NCI-H2227 (cell line): ENCODE data around the gene TENM4.
A peak's percentile ranks its signal among the peaks of the same experiment; 100 is the strongest.

Experiments
- DNase-seq: peaks from one replicate; lab custom pipeline; 2025; ENCODE audit not compliant: unreplicated experiment; lab: John Stamatoyannopoulos, UW

TENM4 gene

GRCh38 chr11:78801161-78801884, 639.5 kb downstream of the TENM4 start:
- no peak for DNase-seq

- no peak for DNase-seq
These were observed 640.1 kb downstream of the TENM4 start for GRCh38 chr11:78800756-78801155.

- no peak for DNase-seq
These were observed 640.6 kb downstream of the TENM4 start for GRCh38 chr11:78800096-78800690.

- peak; percentile 51 for DNase-seq
These were observed 642.2 kb downstream of the TENM4 start for GRCh38 chr11:78798663-78799062.

- DNase-seq, result no peak
These were observed 643.3 kb downstream of the TENM4 start for GRCh38 chr11:78797559-78797958.

GRCh38 chr11:78796956-78797355, 643.9 kb downstream of the TENM4 start:
- no peak for DNase-seq

GRCh38 chr11:78795621-78796261, 645.1 kb downstream of the TENM4 start:
- DNase-seq, result no peak

GRCh38 chr11:78791964-78792363, 648.9 kb downstream of the TENM4 start:
- DNase-seq, result no peak

GRCh38 chr11:78791254-78791653, 649.6 kb downstream of the TENM4 start:
- DNase-seq, result no peak

- no peak for DNase-seq
These were observed 650.0 kb downstream of the TENM4 start for GRCh38 chr11:78790784-78791183.

- DNase-seq, result no peak
These were observed 651.5 kb downstream of the TENM4 start for GRCh38 chr11:78789375-78789774.

- DNase-seq, result no peak
These were observed 652.3 kb downstream of the TENM4 start for GRCh38 chr11:78788533-78788932.

GRCh38 chr11:78787696-78788095, 653.1 kb downstream of the TENM4 start:
- DNase-seq, result no peak

- DNase-seq, result no peak
These were observed 654.1 kb downstream of the TENM4 start for GRCh38 chr11:78786746-78787145.

GRCh38 chr11:78786086-78786485, 654.7 kb downstream of the TENM4 start:
- DNase-seq, result no peak

GRCh38 chr11:78784321-78785061, 656.3 kb downstream of the TENM4 start:
- DNase-seq, result no peak

- DNase-seq, result no peak
These were observed 657.0 kb downstream of the TENM4 start for GRCh38 chr11:78783846-78784245.

GRCh38 chr11:78783301-78783700, 657.5 kb downstream of the TENM4 start:
- no peak for DNase-seq

GRCh38 chr11:78782725-78783124, 658.1 kb downstream of the TENM4 start:
- no peak for DNase-seq

GRCh38 chr11:78780889-78781288, 659.9 kb downstream of the TENM4 start:
- DNase-seq, result no peak

- no peak for DNase-seq
These were observed 667.3 kb downstream of the TENM4 start for GRCh38 chr11:78773492-78773891.

- no peak for DNase-seq
These were observed 667.8 kb downstream of the TENM4 start for GRCh38 chr11:78773077-78773476.
